ENCODE measurements around the gene DOLPP1.

- TF ChIP-seq, protein P1, sequence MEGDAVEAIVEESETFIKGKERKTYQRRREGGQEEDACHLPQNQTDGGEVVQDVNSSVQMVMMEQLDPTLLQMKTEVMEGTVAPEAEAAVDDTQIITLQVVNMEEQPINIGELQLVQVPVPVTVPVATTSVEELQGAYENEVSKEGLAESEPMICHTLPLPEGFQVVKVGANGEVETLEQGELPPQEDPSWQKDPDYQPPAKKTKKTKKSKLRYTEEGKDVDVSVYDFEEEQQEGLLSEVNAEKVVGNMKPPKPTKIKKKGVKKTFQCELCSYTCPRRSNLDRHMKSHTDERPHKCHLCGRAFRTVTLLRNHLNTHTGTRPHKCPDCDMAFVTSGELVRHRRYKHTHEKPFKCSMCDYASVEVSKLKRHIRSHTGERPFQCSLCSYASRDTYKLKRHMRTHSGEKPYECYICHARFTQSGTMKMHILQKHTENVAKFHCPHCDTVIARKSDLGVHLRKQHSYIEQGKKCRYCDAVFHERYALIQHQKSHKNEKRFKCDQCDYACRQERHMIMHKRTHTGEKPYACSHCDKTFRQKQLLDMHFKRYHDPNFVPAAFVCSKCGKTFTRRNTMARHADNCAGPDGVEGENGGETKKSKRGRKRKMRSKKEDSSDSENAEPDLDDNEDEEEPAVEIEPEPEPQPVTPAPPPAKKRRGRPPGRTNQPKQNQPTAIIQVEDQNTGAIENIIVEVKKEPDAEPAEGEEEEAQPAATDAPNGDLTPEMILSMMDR (conservative IDR thresholded peaks at IDR 0.05; ENCODE audit: low read depth, low read length), result no peak
- TF ChIP-seq EZH2 (IDR thresholded peaks at IDR 0.05; ENCODE audit: borderline replicate concordance, low read depth, low read length, poor library complexity, severe bottlenecking), result no peak
Observed at GRCh38 chr9:129107651-129108050, 26.7 kb downstream of the DOLPP1 start.
